Astrocyte of the cerebellum (primary cell): ENCODE measurements around the gene CREB5.

Experiments used
- DNase-seq: peaks from one replicate; pipeline ENCODE4 v3.0.0-alpha.2; 2011; ENCODE audit warnings: low read depth
- H3K4me3 ChIP-seq: 2 replicates; pipeline ENCODE4 v1.5.1; 2011; ENCODE audit warnings: mild to moderate bottlenecking, low read depth, low read length, moderate library complexity
- CTCF ChIP-seq: IDR thresholded peaks from 2 replicates; pipeline ENCODE4 v1.5.1; 2012; ENCODE audit warnings: low read length, low read depth, moderate library complexity, mild to moderate bottlenecking; ENCODE audit errors: missing control alignments
- in situ Hi-C: cut with HindIII; loops from 2 replicates; pipeline ENCODE4 v1.10.0; 2017; ENCODE audit warnings: low sequenced_read_pairs

The CREB5 gene

GRCh38 chr7:28675429-28675828 lies 263.1 kb downstream of the CREB5 start:
- TF ChIP-seq CTCF, result no peak
- DNase-seq, result no peak
- in situ Hi-C loops, result no loop called here
- no peak overlapping the region for H3K4me3 ChIP-seq

GRCh38 chr7:28677668-28678067 lies 265.4 kb downstream of the CREB5 start:
- no peak for DNase-seq
- in situ Hi-C loops, result no loop called here
- H3K4me3 ChIP-seq, result no peak overlapping the region
- TF ChIP-seq CTCF, result no peak

- in situ Hi-C loops, result no loop called here
- DNase-seq, result peak; percentile 31
- TF ChIP-seq CTCF, result no peak
- no peak overlapping the region for H3K4me3 ChIP-seq
Observed at GRCh38 chr7:28678431-28678965, 266.2 kb downstream of the CREB5 start.

GRCh38 chr7:28681693-28682310 lies 269.5 kb downstream of the CREB5 start:
- no peak overlapping the region for H3K4me3 ChIP-seq
- DNase-seq, result no peak
- no peak for TF ChIP-seq CTCF
- in situ Hi-C loops, result no loop called here

- no peak for DNase-seq
- no peak overlapping the region for H3K4me3 ChIP-seq
- in situ Hi-C loops, result no loop called here
- TF ChIP-seq CTCF, result no peak
Observed at GRCh38 chr7:28682801-28683200, 270.5 kb downstream of the CREB5 start.

- no peak for DNase-seq
Observed at GRCh38 chr7:28684650-28685241, 272.4 kb downstream of the CREB5 start.

More at GRCh38 chr7:28684650-28685241, 272.4 kb downstream of the CREB5 start:
- no peak overlapping the region for H3K4me3 ChIP-seq
- TF ChIP-seq CTCF, result no peak
- in situ Hi-C loops, result no loop called here
